GM12892 (cell line): Measurements from ENCODE around the gene DYNLT2.

Source experiments
- POLR2AphosphoS5 ChIP-seq: IDR thresholded peaks from 2 replicates; pipeline ENCODE4 v1.6.1; 2011; ENCODE audit warnings: low read depth, low read length, control low read depth
- TAF1 ChIP-seq: IDR thresholded peaks from 2 replicates; pipeline ENCODE4 v1.6.1; 2011; ENCODE audit warnings: low read depth, mild to moderate bottlenecking, control low read depth, low read length, borderline replicate concordance

GRCh38 chr6:169793408-169793807, 42.0 kb upstream of the DYNLT2 start:
- TF ChIP-seq POLR2AphosphoS5 (no peak), TAF1 (no peak)
